ENCODE data around the gene RPL10. TPM values are rescaled to one million over a fixed set of nuclear protein-coding genes. Genes with fewer than 3 reads are reported as not detected.

Gene RPL10
- total and polyA plus RNA-seq, 5 experiments from 2014 or later: 4,733 to 7,081 (median 5,585) TPM

- Mint-ChIP-seq H3K9me3 (no peaks in the 10 kb centered on the region), H3K27ac (peak overlapping the region in 5 of 10 donors; percentile 18 to 71 (median 38)), H3K4me1 (peaks cover 5 to 65% (median 48%) of the 10 kb centered on the region in 4 donors), H3K27me3 (no peaks in the 10 kb centered on the region), H3K36me3 (peaks cover 0 to 43% (median 0%) of the 10 kb centered on the region in 3 donors), H3K4me3 (peak overlapping the region in 1 of 10 donors; percentile 6)
- DNase-seq (peak in 1 of 10 donors; percentile 50), ATAC-seq (no peak)
- POLR2A ChIA-PET: interaction anchor here (1.4 to 2.7 kb wide), 3 partner anchors 14 to 44 kb away, joined by 4 to 21 read pairs (median 6); partner anchors contain the start of gene RPL10
Measured at GRCh38 chrX:154354013-154354412, 44.2 kb upstream of the RPL10 start.

DNA sequence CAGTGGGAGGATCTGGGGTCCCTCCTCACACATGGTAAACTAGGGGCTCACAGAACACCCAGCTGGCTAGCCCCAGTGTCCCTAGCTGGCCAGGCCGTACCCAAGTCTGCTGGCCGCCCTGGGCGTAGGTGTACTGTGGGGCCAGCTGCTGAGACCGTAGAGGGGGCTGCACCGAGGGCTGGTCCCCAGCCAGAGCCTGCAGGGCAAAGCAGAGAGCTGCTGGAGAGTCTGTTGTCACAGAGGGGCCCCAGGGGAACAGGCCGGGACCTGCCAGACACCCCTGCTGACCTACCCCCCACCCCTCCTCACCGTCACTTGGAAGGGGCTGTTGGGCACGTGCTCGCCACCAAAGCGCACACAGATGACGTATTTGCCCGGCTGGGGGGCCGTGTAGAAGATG is 43.7 kb upstream of the RPL10 start:
- ATAC-seq (no peak), DNase-seq (peak in 1 of 10 donors; percentile 36)
- H3K4me1 Mint-ChIP-seq: peaks cover 5 to 65% (median 43%) of the 10 kb centered on the region in 4 donors
- peaks cover 0 to 45% (median 0%) of the 10 kb centered on the region in 3 donors for H3K36me3 Mint-ChIP-seq
- H3K27ac Mint-ChIP-seq: peak overlapping the region in 2 of 10 donors; percentile 40 to 71
- H3K27me3 Mint-ChIP-seq: no peaks in the 10 kb centered on the region
- no peaks in the 10 kb centered on the region for H3K9me3 Mint-ChIP-seq
- H3K4me3 Mint-ChIP-seq: no peak overlapping the region
- POLR2A ChIA-PET: interaction anchor here (1.3 to 2.7 kb wide), 4 partner anchors 14 to 44 kb away, joined by 4 to 21 read pairs (median 6); partner anchors contain the start of genes FLNA and RPL10

- H3K27me3 Mint-ChIP-seq: no peaks in the 10 kb centered on the region
- no peaks in the 10 kb centered on the region for H3K9me3 Mint-ChIP-seq
- peaks cover 0 to 45% (median 0%) of the 10 kb centered on the region in 3 donors for H3K36me3 Mint-ChIP-seq
- H3K4me3 Mint-ChIP-seq: no peak overlapping the region
- POLR2A ChIA-PET: interaction anchor here (0.9 to 2.7 kb wide), 6 partner anchors 13 to 43 kb away, joined by 3 to 21 read pairs (median 5); partner anchors contain the start of genes FLNA and RPL10
- DNase-seq: peak in 1 of 10 donors; percentile 18
- H3K27ac Mint-ChIP-seq: peak overlapping the region in 3 of 10 donors; percentile 53 to 69 (median 66)
- no peak for ATAC-seq
- H3K4me1 Mint-ChIP-seq: peaks cover 5 to 58% (median 36%) of the 10 kb centered on the region in 4 donors
Measured at GRCh38 chrX:154355094-154355775, 42.9 kb upstream of the RPL10 start.

- no peaks in the 10 kb centered on the region for H3K27me3 Mint-ChIP-seq
- H3K36me3 Mint-ChIP-seq: peaks cover 0 to 47% (median 0%) of the 10 kb centered on the region in 3 donors
- H3K9me3 Mint-ChIP-seq: no peaks in the 10 kb centered on the region
- POLR2A ChIA-PET: interaction anchor here (0.9 to 2.7 kb wide), 3 partner anchors 13 to 17 kb away, joined by 3 to 21 read pairs (median 4); no protein-coding TSS in a partner anchor
- peaks cover 5 to 54% (median 31%) of the 10 kb centered on the region in 4 donors for H3K4me1 Mint-ChIP-seq
- ATAC-seq (no peak), DNase-seq (peak in 1 of 10 donors; percentile 21)
- H3K27ac Mint-ChIP-seq: peak overlapping the region in 3 of 10 donors; percentile 34 to 79 (median 43)
- no peak overlapping the region for H3K4me3 Mint-ChIP-seq
Measured at GRCh38 chrX:154355776-154356140, 42.4 kb upstream of the RPL10 start.

DNA sequence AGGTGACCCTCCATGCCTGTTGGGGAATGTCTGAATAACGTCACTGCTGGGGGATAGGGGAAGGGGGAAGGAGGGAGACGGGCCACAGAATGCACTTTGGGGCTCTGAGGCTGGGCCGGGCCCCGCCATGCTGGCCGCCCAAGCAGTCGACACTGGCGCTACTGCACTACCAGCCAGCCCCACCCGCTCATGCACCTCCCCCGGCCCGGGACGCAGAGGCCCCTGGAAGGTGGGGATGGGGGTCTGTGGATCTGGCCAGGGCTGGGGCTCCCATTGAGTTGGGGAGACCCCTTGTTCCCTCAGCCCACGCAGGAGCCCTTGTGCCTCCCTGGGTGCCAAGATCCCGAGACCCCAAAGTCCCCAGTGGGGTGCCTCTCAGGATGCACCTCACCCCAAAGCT is 41.6 kb upstream of the RPL10 start:
- H3K4me1 Mint-ChIP-seq: peaks cover 5 to 52% (median 27%) of the 10 kb centered on the region in 4 donors
- peak overlapping the region in 6 of 10 donors; percentile 41 to 87 (median 78) for H3K27ac Mint-ChIP-seq
- POLR2A ChIA-PET: interaction anchor here (1.1 to 4.3 kb wide), 3 partner anchors 10 to 15 kb away, joined by 3 to 18 read pairs (median 4); no protein-coding TSS in a partner anchor
- DNase-seq (no peak), ATAC-seq (no peak)
- no peaks in the 10 kb centered on the region for H3K27me3 Mint-ChIP-seq
- H3K36me3 Mint-ChIP-seq: peaks cover 0 to 50% (median 0%) of the 10 kb centered on the region in 3 donors
- no peaks in the 10 kb centered on the region for H3K9me3 Mint-ChIP-seq
- peak overlapping the region in 1 of 10 donors; percentile 16 for H3K4me3 Mint-ChIP-seq

GRCh38 chrX:154357205-154357604 is 41.0 kb upstream of the RPL10 start:
- peak overlapping the region in 6 of 10 donors; percentile 11 to 83 (median 72) for H3K27ac Mint-ChIP-seq

DNA sequence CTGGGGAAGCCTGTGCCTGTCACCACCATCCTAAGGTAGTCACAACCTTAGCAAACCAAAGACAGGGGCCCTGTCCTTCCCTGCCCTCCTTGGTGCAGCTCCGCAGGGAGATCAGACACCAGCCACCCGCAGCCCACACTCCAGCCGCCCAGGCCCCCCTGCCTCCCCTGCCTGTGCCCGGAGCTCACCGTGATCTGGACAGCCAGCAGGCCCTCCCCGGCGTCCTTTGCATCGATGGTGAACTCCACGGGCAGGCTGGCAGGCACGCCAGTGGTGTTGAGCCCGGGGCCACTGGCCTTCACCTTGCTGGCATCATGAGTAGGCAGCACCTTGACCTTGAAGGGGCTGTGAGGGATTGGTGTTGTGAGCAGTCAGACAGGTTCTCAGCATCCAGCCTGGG is 40.2 kb upstream of the RPL10 start:
- DNase-seq (no peak), ATAC-seq (no peak)
- Mint-ChIP-seq H3K4me1 (peaks cover 5 to 46% (median 21%) of the 10 kb centered on the region in 4 donors), H3K9me3 (no peaks in the 10 kb centered on the region), H3K4me3 (no peak overlapping the region), H3K36me3 (peaks cover 0 to 53% (median 0%) of the 10 kb centered on the region in 3 donors), H3K27ac (peak overlapping the region in 2 of 10 donors; percentile 23 to 48), H3K27me3 (no peaks in the 10 kb centered on the region)
- POLR2A ChIA-PET: interaction anchor here (0.9 to 4.3 kb wide), 4 partner anchors 8 to 12 kb away, joined by 3 to 18 read pairs (median 4); no protein-coding TSS in a partner anchor

More at GRCh38 chrX:154357205-154357604, 41.0 kb upstream of the RPL10 start:
- H3K36me3 Mint-ChIP-seq: peaks cover 0 to 51% (median 0%) of the 10 kb centered on the region in 3 donors
- DNase-seq (no peak), ATAC-seq (no peak)
- H3K27me3 Mint-ChIP-seq: no peaks in the 10 kb centered on the region
- no peaks in the 10 kb centered on the region for H3K9me3 Mint-ChIP-seq
- H3K4me1 Mint-ChIP-seq: peaks cover 5 to 48% (median 23%) of the 10 kb centered on the region in 4 donors
- POLR2A ChIA-PET: interaction anchor here (1.2 to 4.3 kb wide), 4 partner anchors 8 to 13 kb away, joined by 3 to 18 read pairs (median 4); no protein-coding TSS in a partner anchor
- no peak overlapping the region for H3K4me3 Mint-ChIP-seq

- POLR2A ChIA-PET: interaction anchor here (4.3 kb wide), 1 partner anchor 11 kb away, joined by 18 read pairs; no protein-coding TSS in a partner anchor
- H3K4me1 Mint-ChIP-seq: peaks cover 5 to 41% (median 17%) of the 10 kb centered on the region in 4 donors
- no peaks in the 10 kb centered on the region for H3K9me3 Mint-ChIP-seq
- ATAC-seq (no peak), DNase-seq (no peak)
- H3K27ac Mint-ChIP-seq: peak overlapping the region in 5 of 10 donors; percentile 67 to 81 (median 74)
- no peaks in the 10 kb centered on the region for H3K27me3 Mint-ChIP-seq
- H3K36me3 Mint-ChIP-seq: peaks cover 0 to 52% (median 0%) of the 10 kb centered on the region in 3 donors
- peak overlapping the region in 3 of 10 donors; percentile 10 to 66 (median 56) for H3K4me3 Mint-ChIP-seq
Measured at GRCh38 chrX:154358829-154359228, 39.3 kb upstream of the RPL10 start.

DNA sequence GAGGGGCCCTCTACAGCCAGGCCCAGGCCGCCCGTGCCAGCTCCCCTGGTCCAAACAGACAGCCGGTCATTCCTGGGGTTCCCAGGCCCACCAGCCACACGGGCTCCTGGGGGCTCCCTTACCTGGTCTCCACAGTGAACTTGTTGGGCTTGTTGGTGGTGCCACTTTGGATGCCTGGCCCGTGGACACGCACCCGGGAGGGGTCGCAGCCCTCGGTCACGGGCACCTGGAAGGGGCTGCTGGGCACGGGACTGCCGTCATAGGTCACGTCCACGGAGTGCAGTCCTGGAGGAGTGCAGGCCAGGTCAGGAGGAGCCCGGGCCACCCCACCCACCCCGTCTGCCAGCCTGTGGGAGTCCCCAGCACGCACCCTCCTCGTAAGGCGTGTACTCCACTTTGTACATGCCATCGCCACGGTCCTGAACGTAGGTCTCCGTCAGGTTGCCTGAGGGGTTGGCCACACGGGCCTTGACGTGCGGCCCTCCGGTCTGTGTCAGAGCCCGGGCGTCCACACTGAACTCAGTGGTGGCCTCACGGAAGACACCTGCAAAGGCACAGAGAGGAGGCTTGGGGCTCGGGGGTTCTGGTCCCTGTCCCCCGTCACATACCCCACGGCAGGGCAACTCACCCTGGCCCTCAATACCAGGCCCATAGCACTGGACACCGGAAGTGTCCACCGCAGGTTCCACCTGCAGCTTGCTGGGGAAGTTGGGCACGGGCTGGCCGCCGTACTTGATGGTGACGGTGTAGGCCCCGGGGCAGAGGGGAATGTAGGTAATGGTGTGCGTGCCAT is 38.6 kb upstream of the RPL10 start:
- ATAC-seq (no peak), DNase-seq (peak in 1 of 10 donors; percentile 26)
- Mint-ChIP-seq H3K4me3 (no peak overlapping the region), H3K9me3 (no peaks in the 10 kb centered on the region), H3K4me1 (peaks cover 5 to 41% (median 15%) of the 10 kb centered on the region in 4 donors), H3K36me3 (peaks cover 0 to 55% (median 0%) of the 10 kb centered on the region in 3 donors), H3K27ac (peak overlapping the region in 2 of 10 donors; percentile 10 to 34), H3K27me3 (no peaks in the 10 kb centered on the region)
- POLR2A ChIA-PET: interaction anchor here (4.3 kb wide), 1 partner anchor 11 kb away, joined by 18 read pairs; no protein-coding TSS in a partner anchor

DNA sequence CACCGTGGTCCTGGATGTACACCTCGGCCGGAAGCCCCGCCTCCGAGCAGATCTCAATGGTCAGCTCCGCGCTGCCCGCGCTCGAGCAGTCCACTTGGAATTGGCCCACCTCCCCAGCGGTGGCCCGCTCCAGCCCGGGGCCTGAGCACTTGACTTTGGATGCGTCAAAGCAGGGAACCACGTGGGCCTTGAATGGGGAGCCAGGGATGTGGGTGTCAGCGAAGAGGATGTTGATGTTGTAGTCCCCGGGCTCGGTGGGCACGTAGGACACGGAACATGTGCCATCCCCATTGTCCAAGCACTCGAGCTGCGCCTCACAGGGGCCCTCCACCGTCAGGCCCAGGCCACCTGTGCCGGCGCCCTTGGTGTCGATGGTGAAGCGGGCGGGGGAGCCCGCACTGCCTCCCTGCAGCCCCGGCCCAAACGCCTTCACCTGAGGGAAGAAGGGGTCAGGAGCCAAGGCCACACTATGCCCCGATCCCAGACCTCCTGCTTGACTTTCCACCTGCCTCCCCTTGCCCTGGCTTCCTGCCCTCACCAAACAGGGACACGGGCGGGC is 37.9 kb upstream of the RPL10 start:
- peak overlapping the region in 1 of 10 donors; percentile 42 for H3K4me3 Mint-ChIP-seq
- H3K27ac Mint-ChIP-seq: peak overlapping the region in 1 of 10 donors; percentile 40
- DNase-seq (peak in 1 of 10 donors; percentile 44), ATAC-seq (no peak)
- POLR2A ChIA-PET: interaction anchor here (4.3 kb wide), 1 partner anchor 10 kb away, joined by 18 read pairs; no protein-coding TSS in a partner anchor
- no peaks in the 10 kb centered on the region for H3K27me3 Mint-ChIP-seq
- H3K9me3 Mint-ChIP-seq: no peaks in the 10 kb centered on the region
- H3K36me3 Mint-ChIP-seq: peaks cover 0 to 60% (median 0%) of the 10 kb centered on the region in 3 donors
- peaks cover 5 to 43% (median 15%) of the 10 kb centered on the region in 4 donors for H3K4me1 Mint-ChIP-seq

DNA sequence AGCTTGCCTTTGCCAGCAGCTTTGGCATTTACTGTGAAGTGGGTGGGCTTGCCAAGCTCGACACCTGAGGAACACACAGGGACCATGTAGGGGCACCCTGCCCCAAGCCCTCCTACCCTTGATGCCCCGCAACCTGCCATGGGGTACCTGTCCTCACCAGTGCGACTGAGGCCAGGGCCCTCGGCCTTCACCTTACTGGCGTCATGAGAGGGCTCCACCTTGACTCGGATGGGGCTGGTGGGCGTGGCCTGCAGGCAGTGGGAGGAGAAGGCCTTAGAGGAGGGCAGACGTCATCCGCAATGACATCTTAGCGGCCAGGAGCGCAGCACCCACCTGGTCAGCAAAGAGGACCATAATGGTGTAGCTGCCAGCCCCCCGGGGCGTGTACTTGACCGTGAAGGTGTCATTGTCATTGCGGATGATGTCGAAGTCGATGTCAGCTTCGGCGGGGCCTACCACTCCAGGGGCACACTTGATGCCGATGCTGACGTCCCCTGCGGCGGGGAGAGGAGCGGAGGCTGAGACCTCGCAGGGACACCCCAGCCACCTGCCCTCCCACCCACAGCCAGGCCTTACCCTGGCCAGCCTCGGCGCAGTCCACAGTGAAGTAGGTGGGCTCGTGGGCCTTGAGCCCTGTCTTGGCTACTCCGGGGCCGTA is 36.0 kb upstream of the RPL10 start:
- H3K4me1 Mint-ChIP-seq: peaks cover 3 to 41% (median 14%) of the 10 kb centered on the region in 4 donors
- no peak overlapping the region for H3K4me3 Mint-ChIP-seq
- ATAC-seq: no peak
- DNase-seq: peak in 1 of 10 donors; percentile 52
- peak overlapping the region in 1 of 10 donors; percentile 29 for H3K27ac Mint-ChIP-seq
- H3K36me3 Mint-ChIP-seq: peaks cover 0 to 59% (median 0%) of the 10 kb centered on the region in 3 donors
- no peaks in the 10 kb centered on the region for H3K27me3 Mint-ChIP-seq
- H3K9me3 Mint-ChIP-seq: no peaks in the 10 kb centered on the region
- POLR2A ChIA-PET: interaction anchor here (0.8 to 2.1 kb wide), 6 partner anchors 9 to 17 kb away, joined by 3 to 8 read pairs (median 6); partner anchors contain the start of gene EMD
